ENCODE results near the gene RXRG.
"Not testable (repeated sequence)": the region's sequence is repeated elsewhere in the genome, so short reads cannot be mapped to it uniquely, and the experiment has no call there.

Gene RXRG

GRCh38 chr1:165444897-165445370, at the start of gene RXRG:
RXRG (minus strand) TSS chr1:165445126; CDS start chr1:165444893, 233 bp downstream.
- no peak for DNase-seq

GRCh38 chr1:165492845-165493373, 48.0 kb upstream of the RXRG start:
- DNase-seq: no peak

- DNase-seq: no peak
Observed at GRCh38 chr1:165490175-165490574, 45.2 kb upstream of the RXRG start.

- no peak for DNase-seq
Observed at GRCh38 chr1:165487921-165488320, 43.0 kb upstream of the RXRG start.

- no peak for DNase-seq
Observed at GRCh38 chr1:165486663-165487062, 41.7 kb upstream of the RXRG start.

GRCh38 chr1:165485716-165486115, 40.8 kb upstream of the RXRG start:
- DNase-seq: no peak

GRCh38 chr1:165484532-165484931, 39.6 kb upstream of the RXRG start:
- DNase-seq: no peak

- no peak for DNase-seq
Observed at GRCh38 chr1:165483412-165483811, 38.5 kb upstream of the RXRG start.

GRCh38 chr1:165481820-165482532, 37.0 kb upstream of the RXRG start:
- DNase-seq: peak; percentile 46 to 71

- DNase-seq: no peak
Observed at GRCh38 chr1:165476776-165477175, 31.9 kb upstream of the RXRG start.

GRCh38 chr1:165474196-165474595, 29.3 kb upstream of the RXRG start:
- DNase-seq: no peak

- no peak for DNase-seq
Observed at GRCh38 chr1:165473081-165473480, 28.2 kb upstream of the RXRG start.

- no peak for DNase-seq
Observed at GRCh38 chr1:165468726-165469249, 23.9 kb upstream of the RXRG start.

GRCh38 chr1:165468253-165468652, 23.3 kb upstream of the RXRG start:
- DNase-seq: no peak

- no peak for DNase-seq
Observed at GRCh38 chr1:165467706-165468105, 22.8 kb upstream of the RXRG start.

GRCh38 chr1:165463978-165464377, 19.1 kb upstream of the RXRG start:
- no peak for DNase-seq

- DNase-seq: not testable (repeated sequence)
Observed at GRCh38 chr1:165459683-165460082, 14.8 kb upstream of the RXRG start.

GRCh38 chr1:165456861-165457260, 11.9 kb upstream of the RXRG start:
- DNase-seq: no peak

- no peak for DNase-seq
Observed at GRCh38 chr1:165456114-165456513, 11.2 kb upstream of the RXRG start.

- no peak for DNase-seq
Observed at GRCh38 chr1:165455111-165455510, 10.2 kb upstream of the RXRG start.

- no peak for DNase-seq
Observed at GRCh38 chr1:165454091-165454610, 9.2 kb upstream of the RXRG start.

- DNase-seq: no peak
Observed at GRCh38 chr1:165452336-165453130, 7.6 kb upstream of the RXRG start.

- no peak for DNase-seq
Observed at GRCh38 chr1:165451691-165452090, 6.8 kb upstream of the RXRG start.
